IPS DF 19.7 (cell line): ENCODE data around the gene IGSF21.

Experiments
- DNase-seq: peaks from one replicate; pipeline ENCODE4 v3.0.0-alpha.2; 2013; ENCODE audit warnings: low read depth, low spot score

IGSF21 gene

GRCh38 chr1:18107369-18108298 lies at the start of gene IGSF21:
Gene IGSF21, plus strand, starts transcription at chr1:18107798. Its CDS starts 331 bp downstream, at chr1:18108129.
- DNase-seq, result no peak

- no peak for DNase-seq
These were observed 49.2 kb upstream of the IGSF21 start for GRCh38 chr1:18058206-18058921.

DNA sequence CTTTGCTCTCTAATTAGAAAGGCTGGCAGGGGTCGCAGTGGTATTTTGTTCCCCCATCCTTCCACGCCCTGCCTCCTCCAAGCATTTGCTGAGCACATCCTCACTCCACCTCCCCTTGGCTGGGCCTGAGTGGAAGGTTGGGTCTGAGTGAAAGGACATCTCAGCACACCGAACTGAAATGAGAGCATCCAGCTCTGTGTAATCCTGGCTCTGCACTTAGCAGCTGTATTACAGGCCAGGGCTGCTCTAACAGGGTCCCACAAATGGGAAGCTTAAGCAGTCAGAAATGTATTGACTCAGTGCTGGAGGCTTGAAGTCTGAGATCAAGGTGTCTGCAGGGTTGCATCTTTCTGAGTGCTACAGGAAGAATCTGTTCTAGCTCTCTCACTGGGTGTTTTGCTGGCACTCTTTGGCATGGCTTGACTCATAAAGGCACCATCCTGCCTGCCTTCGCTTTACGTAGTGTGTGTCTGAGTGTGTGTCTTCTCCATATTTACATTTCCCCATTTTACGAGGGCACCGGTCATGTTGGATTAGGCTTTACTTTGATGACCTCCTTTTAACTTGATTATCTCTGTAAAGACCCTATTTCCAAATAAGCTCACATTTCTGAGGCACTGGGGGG lies 48.5 kb upstream of the IGSF21 start:
- no peak for DNase-seq

DNA sequence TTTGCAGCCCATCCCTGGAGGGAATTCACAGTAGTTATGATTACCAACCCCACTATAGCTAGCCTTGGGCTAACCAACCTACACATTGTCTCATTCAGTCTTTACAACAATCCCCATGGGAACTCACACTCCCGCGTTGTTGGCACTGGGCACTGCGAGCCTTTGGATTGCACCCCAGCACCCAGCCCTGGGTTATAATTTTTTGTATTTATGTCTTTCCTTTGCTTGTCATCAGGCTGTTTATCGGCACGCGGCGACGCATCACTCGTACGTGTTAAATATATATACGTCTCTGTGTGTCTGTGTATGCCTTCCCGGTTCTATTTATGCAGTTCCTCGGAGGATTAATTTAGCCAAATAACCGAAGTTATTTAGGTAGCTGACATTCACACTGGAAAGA lies 47.2 kb upstream of the IGSF21 start:
- no peak for DNase-seq

DNA sequence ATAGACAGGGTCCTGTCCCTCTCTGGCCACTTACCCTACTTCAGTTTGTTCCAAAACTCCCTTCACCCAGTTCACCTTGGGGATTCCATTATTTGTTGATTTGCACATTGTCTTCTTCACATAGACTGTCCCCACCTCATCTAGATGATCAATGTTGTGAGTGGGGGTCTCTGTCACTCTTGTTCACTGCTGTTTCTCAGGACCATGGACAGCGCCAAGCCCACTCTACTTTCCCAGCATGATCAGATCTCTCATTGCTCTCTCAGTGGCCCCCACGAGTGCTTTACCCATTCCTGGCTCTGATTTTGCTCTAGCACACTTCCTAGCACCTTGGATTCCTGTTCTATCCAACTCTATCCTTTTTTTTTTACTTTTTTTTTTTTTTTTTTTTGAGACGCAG lies 45.4 kb upstream of the IGSF21 start:
- DNase-seq, result no peak

DNA sequence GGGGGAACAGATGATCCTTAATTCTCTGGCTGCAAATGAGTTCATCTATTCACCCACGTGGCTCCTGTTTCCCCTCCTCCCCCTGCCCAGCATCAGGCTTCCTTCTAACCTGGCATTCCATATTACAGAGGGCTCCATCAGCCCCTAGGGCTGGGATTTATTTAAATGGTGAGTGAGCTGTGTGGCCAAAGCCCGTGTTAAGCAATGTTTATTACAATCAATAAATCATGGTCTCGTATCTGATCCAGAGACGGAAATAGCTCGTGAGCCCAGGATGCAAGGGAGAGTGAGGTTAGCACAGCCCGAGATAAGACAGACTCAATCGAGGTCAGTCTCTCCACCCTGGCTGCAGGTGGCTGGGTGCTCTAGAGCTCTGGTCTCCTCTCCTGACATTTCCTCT lies 43.1 kb upstream of the IGSF21 start:
- no peak for DNase-seq

DNA sequence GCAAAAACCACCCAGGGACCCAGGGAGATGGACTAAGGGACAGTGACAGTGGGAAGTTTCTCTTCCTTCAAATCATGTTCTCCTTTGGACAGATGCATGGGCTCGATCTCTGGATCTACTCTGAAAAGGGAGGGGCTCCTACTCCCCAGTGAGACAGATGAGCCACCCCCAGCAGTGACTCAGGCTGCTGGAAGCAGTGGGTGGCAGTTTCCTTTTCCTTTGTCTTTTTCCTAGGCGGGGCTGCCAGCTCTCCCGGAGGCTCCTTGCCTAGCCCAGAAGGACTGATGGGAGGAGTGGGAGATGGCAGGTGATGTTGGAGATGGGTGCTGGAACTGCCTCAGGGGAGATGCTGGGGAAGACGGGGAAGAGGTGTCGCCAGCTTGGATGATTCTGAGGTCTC lies 41.0 kb upstream of the IGSF21 start:
- no peak for DNase-seq

DNA sequence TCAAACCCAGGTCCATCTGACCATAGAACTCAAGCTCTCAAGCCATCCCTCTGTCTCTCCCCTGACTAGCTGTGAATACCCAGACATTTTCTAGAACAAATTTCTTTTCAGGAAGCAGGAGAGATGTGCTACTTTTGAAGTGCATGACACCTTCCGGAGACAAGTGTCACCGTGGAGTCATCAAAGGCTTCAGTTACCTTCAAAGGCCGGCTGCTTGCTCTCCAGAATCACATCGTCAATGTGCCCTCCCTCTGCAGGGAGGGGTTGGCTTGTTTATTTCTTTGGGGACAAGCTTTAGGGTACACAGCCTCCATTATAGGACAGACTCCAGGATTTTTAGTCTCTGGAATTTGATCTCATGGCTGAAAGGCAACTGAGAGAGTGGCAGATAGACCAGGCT lies 37.7 kb upstream of the IGSF21 start:
- no peak for DNase-seq

DNA sequence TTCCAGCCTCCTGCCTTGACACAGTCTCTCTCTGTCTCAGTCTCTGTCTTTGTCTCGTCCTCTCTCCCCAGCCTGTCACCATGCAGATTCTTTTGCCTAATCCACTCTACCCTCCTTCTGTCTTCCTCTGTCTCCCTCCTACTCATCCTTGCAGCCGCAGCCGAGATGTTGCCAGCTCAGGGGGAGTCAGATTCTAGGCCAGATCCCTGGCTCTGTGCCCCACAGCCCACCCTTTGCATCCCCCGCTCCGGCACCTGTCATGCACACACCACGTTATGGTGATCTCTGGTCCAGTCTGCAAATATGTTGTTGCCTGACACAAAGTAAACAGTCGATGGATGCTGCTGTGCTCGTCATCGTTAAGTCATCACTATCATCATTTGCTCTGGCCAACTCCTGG lies 35.5 kb upstream of the IGSF21 start:
- DNase-seq, result no peak

DNA sequence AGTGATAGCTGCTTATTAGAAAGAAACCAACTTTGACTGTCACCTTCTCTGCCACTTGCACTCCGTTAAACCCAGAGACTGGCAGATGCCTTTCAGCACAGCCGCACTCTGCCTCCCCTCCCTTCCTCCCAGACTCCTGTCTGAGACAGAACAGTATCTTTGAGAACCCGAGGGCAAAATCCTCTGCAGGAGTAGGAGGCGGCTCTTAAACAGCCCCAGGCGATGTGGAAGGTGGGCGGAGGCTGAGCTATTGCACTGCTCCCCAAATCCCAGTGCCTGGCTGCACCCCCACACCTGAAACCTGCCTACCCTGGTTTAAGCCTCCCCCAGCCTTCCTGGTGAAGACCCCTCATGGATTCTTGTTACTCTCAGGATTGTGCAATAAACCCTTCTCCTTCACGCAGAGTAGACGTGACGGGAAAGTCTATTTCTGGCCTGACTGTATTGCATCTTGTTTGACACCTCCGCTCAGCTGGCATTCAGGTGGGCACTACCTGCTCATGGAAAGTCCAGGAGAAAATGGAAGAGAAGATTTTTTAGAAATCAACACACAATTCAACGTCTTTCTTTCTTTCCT lies 34.4 kb upstream of the IGSF21 start:
- DNase-seq, result no peak

DNA sequence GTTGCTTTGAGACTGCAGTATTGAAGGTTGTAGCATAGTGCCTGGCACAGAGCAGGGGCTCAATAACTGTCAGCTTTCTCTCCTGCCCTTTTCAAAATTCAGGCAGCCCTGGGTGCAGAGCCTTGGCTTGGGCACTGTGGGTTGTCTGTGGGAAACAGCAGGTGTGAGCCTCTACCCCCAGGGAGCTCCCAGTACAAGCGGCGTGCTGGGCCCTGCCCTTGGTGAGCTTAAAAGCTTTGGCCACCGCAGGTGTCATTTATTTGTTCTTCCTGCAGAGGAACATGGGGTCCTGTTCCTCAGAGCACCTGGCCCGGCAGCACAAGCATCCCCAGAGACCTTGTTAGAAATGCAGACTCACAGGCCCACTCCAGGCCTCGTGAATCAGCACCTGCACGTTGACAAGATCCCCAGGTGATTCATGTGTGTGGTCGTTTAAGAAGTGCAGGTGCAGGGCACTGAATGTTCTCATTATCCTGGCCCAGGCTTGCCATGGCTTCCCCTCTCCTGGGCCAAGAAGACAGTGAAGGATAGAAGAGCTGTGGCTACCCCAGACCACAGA lies 29.9 kb upstream of the IGSF21 start:
- DNase-seq, result no peak

- no peak for DNase-seq
These were observed 27.5 kb upstream of the IGSF21 start for GRCh38 chr1:18079941-18080735.

GRCh38 chr1:18085387-18086074 lies 22.1 kb upstream of the IGSF21 start:
- DNase-seq, result no peak

DNA sequence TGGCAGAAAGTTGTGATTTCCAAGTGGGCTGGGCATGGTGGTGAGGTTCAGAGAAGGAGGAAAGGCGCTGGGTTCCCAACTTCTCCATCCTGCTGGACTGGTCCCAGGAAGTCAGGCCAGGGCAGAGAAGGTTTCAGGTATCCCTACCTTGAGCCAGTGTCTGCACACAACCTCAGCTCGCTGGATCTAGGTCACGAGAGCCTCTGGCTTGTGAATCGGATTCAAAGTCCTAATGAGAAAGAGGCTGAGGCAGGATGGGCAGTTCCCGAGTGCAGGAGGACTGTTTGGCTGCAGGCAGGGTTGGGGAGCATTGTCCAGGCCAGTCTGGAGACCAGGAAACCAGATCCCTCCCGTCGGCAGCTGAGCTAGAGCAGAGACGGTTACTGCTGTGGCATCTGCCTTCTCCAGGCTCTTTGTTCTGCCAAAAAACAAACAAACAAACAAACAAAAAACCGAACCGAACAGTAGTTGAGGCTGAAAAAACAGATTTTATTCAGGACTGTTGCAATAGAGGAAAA lies 19.5 kb upstream of the IGSF21 start:
- DNase-seq, result no peak

GRCh38 chr1:18089488-18089887 lies 18.1 kb upstream of the IGSF21 start:
- no peak for DNase-seq

DNA sequence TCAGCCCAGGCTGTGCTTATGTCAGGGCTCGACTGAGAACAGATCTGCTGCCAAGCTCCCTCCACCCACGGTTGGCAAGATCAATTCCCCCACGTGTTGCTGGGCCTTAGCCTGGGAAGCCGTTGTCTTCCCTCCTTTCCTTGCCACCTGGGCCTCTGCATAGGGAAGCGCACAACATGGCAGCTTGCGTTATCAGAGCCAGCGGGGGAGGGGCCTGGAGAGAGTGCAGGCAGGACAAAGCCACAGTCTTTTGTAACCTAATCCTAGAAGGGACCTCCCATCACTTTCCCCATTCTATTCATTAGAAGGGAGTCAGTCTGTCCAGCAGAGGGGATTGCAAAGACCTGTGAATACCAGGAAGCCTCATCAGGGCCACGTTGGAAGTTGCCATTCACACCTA lies 17.0 kb upstream of the IGSF21 start:
- DNase-seq, result no peak

- DNase-seq, result no peak
These were observed 15.7 kb upstream of the IGSF21 start for GRCh38 chr1:18091660-18092446.

DNA sequence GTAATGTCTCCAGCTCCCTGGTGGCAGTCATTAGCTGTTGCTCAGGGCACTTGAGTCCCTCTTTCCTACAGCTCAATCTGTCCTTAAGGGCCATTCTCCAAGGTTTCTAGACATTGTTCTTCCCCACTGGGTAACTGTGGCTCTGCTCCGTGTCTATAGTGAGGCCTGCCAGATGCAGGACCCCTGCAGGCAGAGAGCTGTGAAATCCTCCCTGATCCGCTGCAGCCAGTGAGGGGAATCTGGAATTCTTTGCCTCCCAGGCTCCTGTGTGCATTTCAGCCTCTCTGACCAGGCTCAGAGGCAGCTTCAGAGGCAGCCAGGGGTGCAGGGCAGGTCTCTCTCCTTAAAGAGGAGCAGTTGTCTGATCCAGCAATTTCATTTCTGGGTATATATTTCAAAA lies 14.4 kb upstream of the IGSF21 start:
- no peak for DNase-seq

GRCh38 chr1:18093646-18094045 lies 14.0 kb upstream of the IGSF21 start:
- DNase-seq, result no peak
